ENCODE results near the gene ANXA1.

The ANXA1 gene

GRCh38 chr9:73153793-73154227 is 2.1 kb downstream of the ANXA1 start:
- Mint-ChIP-seq H3K27ac (peak overlapping the region; percentile 87), H3K9me3 (ENCODE audit: low read depth) (no peaks in the 10 kb centered on the region), H3K27me3 (no peaks in the 10 kb centered on the region), H3K4me1 (ENCODE audit: low read depth) (peaks cover 86% of the 10 kb centered on the region), H3K4me3 (peak overlapping the region; percentile 92), H3K36me3 (peaks cover 10% of the 10 kb centered on the region)

- Mint-ChIP-seq H3K9me3 (ENCODE audit: low read depth) (no peaks in the 10 kb centered on the region), H3K27ac (peak overlapping the region; percentile 87), H3K4me1 (ENCODE audit: low read depth) (peaks cover 86% of the 10 kb centered on the region), H3K36me3 (peaks cover 12% of the 10 kb centered on the region), H3K4me3 (peak overlapping the region; percentile 92), H3K27me3 (no peaks in the 10 kb centered on the region)
Measured at GRCh38 chr9:73154271-73154670, 2.6 kb downstream of the ANXA1 start.

DNA sequence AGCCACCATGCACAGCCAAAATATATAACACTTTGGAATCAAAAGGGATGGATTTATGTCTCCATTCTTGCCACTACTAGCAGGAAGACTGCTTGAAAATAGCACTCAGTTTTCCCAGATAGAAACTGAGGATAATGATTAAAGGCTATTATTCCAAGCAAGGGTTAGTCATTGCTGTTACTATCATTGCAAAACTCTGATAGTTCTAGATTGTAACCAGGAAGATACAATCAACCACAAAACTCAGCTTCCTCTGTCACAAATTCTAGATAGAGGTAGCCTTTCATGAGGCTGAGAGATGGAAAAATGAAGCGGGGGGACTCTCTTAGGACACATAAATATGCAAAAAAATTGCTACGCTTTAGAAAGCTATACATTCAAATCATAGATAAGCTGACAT is 3.1 kb downstream of the ANXA1 start:
- H3K27ac Mint-ChIP-seq = peak overlapping the region; percentile 87
- H3K36me3 Mint-ChIP-seq = peaks cover 13% of the 10 kb centered on the region
- H3K4me1 Mint-ChIP-seq (ENCODE audit: low read depth) = peaks cover 84% of the 10 kb centered on the region
- H3K9me3 Mint-ChIP-seq (ENCODE audit: low read depth) = no peaks in the 10 kb centered on the region
- peak overlapping the region; percentile 92 for H3K4me3 Mint-ChIP-seq
- H3K27me3 Mint-ChIP-seq = no peaks in the 10 kb centered on the region

DNA sequence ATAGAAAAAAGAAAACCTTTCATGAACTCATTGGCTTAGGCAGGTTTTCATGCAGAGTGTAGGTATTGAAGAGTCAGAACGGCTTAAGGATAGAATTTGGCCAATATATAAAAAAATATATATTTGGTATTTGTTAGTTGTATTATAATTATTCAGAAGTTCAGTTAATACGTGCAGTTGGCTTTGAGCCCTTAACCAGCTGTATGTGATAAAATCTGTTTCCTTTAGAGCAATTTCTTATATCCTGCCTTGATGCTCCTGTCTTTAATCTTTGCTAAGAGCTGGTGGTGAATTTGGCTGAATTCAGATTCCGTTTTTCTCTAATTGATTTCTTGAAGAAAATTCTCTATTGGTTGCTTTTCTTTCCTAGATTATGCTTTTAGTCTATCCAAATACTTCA is 3.7 kb downstream of the ANXA1 start:
- Mint-ChIP-seq H3K27ac (peak overlapping the region; percentile 87), H3K9me3 (ENCODE audit: low read depth) (no peaks in the 10 kb centered on the region), H3K4me3 (peak overlapping the region; percentile 92), H3K4me1 (ENCODE audit: low read depth) (peaks cover 83% of the 10 kb centered on the region), H3K36me3 (peaks cover 18% of the 10 kb centered on the region), H3K27me3 (no peaks in the 10 kb centered on the region)

GRCh38 chr9:73155968-73156864 is 4.6 kb downstream of the ANXA1 start:
- H3K9me3 Mint-ChIP-seq (ENCODE audit: low read depth) = no peaks in the 10 kb centered on the region
- no peaks in the 10 kb centered on the region for H3K27me3 Mint-ChIP-seq
- peaks cover 80% of the 10 kb centered on the region for H3K4me1 Mint-ChIP-seq (ENCODE audit: low read depth)
- H3K27ac Mint-ChIP-seq = peak overlapping the region; percentile 73
- peak overlapping the region; percentile 81 for H3K4me3 Mint-ChIP-seq
- H3K36me3 Mint-ChIP-seq = peaks cover 20% of the 10 kb centered on the region

- H3K27me3 Mint-ChIP-seq = no peaks in the 10 kb centered on the region
- H3K36me3 Mint-ChIP-seq = peaks cover 22% of the 10 kb centered on the region
- peaks cover 76% of the 10 kb centered on the region for H3K4me1 Mint-ChIP-seq (ENCODE audit: low read depth)
- no peaks in the 10 kb centered on the region for H3K9me3 Mint-ChIP-seq (ENCODE audit: low read depth)
- H3K4me3 Mint-ChIP-seq = peak overlapping the region; percentile 74
- H3K27ac Mint-ChIP-seq = peak overlapping the region; percentile 73
Measured at GRCh38 chr9:73156865-73157187, 5.2 kb downstream of the ANXA1 start.

DNA sequence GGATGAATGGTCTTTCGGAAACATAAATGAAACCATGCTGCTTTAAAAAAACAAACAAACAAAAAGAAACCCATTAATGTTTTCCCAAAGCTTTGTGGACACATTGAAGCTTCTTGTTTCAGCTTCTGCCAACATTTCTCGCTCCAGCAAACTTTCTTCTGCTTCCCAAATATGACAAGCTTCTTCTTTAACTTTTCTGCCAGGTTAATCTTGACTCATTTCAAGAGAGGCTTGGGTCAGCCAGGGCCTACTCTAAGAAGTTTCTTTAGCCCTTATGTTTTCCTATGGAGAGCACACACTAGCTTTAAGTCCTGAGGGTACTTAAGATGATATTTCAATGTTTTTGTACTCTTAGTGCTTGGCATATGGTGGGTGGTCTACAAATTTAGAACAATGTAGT is 6.1 kb downstream of the ANXA1 start:
- Mint-ChIP-seq H3K4me1 (ENCODE audit: low read depth) (peaks cover 73% of the 10 kb centered on the region), H3K9me3 (ENCODE audit: low read depth) (no peaks in the 10 kb centered on the region), H3K27me3 (no peaks in the 10 kb centered on the region), H3K4me3 (peak overlapping the region; percentile 47), H3K36me3 (peaks cover 26% of the 10 kb centered on the region), H3K27ac (peak overlapping the region; percentile 75)

- H3K4me3 Mint-ChIP-seq = no peak overlapping the region
- no peaks in the 10 kb centered on the region for H3K9me3 Mint-ChIP-seq (ENCODE audit: low read depth)
- H3K4me1 Mint-ChIP-seq (ENCODE audit: low read depth) = peaks cover 74% of the 10 kb centered on the region
- H3K36me3 Mint-ChIP-seq = peaks cover 31% of the 10 kb centered on the region
- no peaks in the 10 kb centered on the region for H3K27me3 Mint-ChIP-seq
- peak overlapping the region; percentile 11 for H3K27ac Mint-ChIP-seq
Measured at GRCh38 chr9:73158723-73159122, 7.1 kb downstream of the ANXA1 start.

GRCh38 chr9:73160868-73161267 is 9.2 kb downstream of the ANXA1 start:
- no peaks in the 10 kb centered on the region for H3K9me3 Mint-ChIP-seq (ENCODE audit: low read depth)
- peaks cover 37% of the 10 kb centered on the region for H3K36me3 Mint-ChIP-seq
- peaks cover 54% of the 10 kb centered on the region for H3K4me1 Mint-ChIP-seq (ENCODE audit: low read depth)
- no peak overlapping the region for H3K27ac Mint-ChIP-seq
- no peak overlapping the region for H3K4me3 Mint-ChIP-seq
- H3K27me3 Mint-ChIP-seq = no peaks in the 10 kb centered on the region

- H3K4me3 Mint-ChIP-seq = peak overlapping the region; percentile 38
- peaks cover 44% of the 10 kb centered on the region for H3K36me3 Mint-ChIP-seq
- peaks cover 50% of the 10 kb centered on the region for H3K4me1 Mint-ChIP-seq (ENCODE audit: low read depth)
- H3K27me3 Mint-ChIP-seq = no peaks in the 10 kb centered on the region
- peak overlapping the region; percentile 66 for H3K27ac Mint-ChIP-seq
- no peaks in the 10 kb centered on the region for H3K9me3 Mint-ChIP-seq (ENCODE audit: low read depth)
Measured at GRCh38 chr9:73162987-73163768, 11.5 kb downstream of the ANXA1 start.

DNA sequence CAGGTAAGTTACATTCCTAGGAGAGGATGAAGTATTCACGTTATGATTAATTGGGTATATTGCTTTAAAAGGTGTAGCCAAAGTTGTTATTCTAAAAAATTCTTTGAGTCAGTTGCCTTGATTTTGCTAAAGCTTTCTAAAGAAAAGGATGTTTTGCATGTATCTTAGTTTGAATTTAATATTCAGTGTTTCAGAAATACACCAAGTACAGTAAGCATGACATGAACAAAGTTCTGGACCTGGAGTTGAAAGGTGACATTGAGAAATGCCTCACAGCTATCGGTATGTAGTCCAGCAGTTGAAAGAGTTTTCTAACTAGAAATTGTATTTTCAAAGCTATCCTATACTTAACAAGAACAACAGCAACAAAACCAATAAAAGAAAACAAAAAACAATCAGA is 14.2 kb downstream of the ANXA1 start:
- Mint-ChIP-seq H3K36me3 (peaks cover 41% of the 10 kb centered on the region), H3K27ac (no peak overlapping the region), H3K27me3 (no peaks in the 10 kb centered on the region), H3K4me3 (no peak overlapping the region), H3K9me3 (ENCODE audit: low read depth) (no peaks in the 10 kb centered on the region), H3K4me1 (ENCODE audit: low read depth) (peaks cover 34% of the 10 kb centered on the region)

DNA sequence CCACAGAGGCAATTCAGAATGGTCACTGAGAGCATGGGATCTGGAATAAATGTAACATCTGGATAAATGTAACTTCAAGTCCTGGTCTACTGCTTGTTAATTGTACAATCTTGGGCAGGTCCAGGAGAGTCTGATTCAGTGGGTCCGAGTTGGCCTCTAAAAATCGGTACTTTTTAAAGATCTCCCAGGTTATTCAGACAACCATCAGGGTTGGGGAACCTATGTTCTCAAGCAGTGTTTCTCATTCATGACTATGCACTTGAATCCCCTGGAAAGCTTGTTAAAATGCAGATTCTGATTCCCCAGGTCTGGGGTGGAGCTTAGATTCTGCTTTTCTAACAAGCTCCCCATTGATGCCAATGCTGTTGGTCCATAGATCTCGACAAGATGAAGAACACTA is 14.8 kb downstream of the ANXA1 start:
- no peaks in the 10 kb centered on the region for H3K9me3 Mint-ChIP-seq (ENCODE audit: low read depth)
- H3K36me3 Mint-ChIP-seq = peaks cover 40% of the 10 kb centered on the region
- H3K27me3 Mint-ChIP-seq = no peaks in the 10 kb centered on the region
- H3K27ac Mint-ChIP-seq = peak overlapping the region; percentile 48
- peaks cover 34% of the 10 kb centered on the region for H3K4me1 Mint-ChIP-seq (ENCODE audit: low read depth)
- no peak overlapping the region for H3K4me3 Mint-ChIP-seq

- H3K36me3 Mint-ChIP-seq = peaks cover 37% of the 10 kb centered on the region
- no peaks in the 10 kb centered on the region for H3K27me3 Mint-ChIP-seq
- H3K9me3 Mint-ChIP-seq (ENCODE audit: low read depth) = no peaks in the 10 kb centered on the region
- H3K4me3 Mint-ChIP-seq = peak overlapping the region; percentile 32
- H3K4me1 Mint-ChIP-seq (ENCODE audit: low read depth) = peaks cover 29% of the 10 kb centered on the region
- H3K27ac Mint-ChIP-seq = peak overlapping the region; percentile 80
Measured at GRCh38 chr9:73167614-73168013, 15.9 kb downstream of the ANXA1 start.

GRCh38 chr9:73168298-73168934 is 16.8 kb downstream of the ANXA1 start:
- Mint-ChIP-seq H3K4me1 (ENCODE audit: low read depth) (peaks cover 21% of the 10 kb centered on the region), H3K27ac (peak overlapping the region; percentile 46)

More at GRCh38 chr9:73168298-73168934, 16.8 kb downstream of the ANXA1 start:
- H3K27me3 Mint-ChIP-seq = no peaks in the 10 kb centered on the region
- H3K36me3 Mint-ChIP-seq = peaks cover 32% of the 10 kb centered on the region
- H3K4me3 Mint-ChIP-seq = no peak overlapping the region
- no peaks in the 10 kb centered on the region for H3K9me3 Mint-ChIP-seq (ENCODE audit: low read depth)

Data from activated naive CD8-positive, alpha-beta T cell (primary cell).